Measurements from ENCODE around the gene MCCC2. TPM values are rescaled to one million over a fixed set of nuclear protein-coding genes. Genes with fewer than 3 reads are reported as not detected.

The MCCC2 gene
- total and polyA plus RNA-seq, 2 of the 8 experiments (the other 6 are each of a cell fraction or from before 2014, with no cell fraction given): 71.7 to 86.6 TPM

DNA sequence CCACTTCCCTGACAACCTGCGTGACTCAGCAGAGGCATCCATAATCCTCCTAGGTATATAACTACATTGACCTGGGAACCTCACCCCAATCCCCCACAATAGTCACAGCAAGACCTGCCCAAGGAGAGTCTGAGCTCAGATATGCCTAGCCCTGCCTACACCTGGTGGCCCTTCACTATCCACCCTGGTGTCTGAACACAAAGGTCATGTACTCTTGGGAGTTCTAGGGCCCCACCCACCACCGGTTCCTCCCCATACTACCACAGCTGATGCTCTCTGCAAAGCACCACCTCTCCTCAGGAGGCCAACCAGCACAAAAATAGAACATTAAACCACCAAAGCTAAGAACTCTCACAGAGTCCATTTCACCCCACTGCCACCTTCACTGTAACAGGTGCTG lies 97.2 kb downstream of the MCCC2 start (continued):
- TF ChIP-seq SP1 (IDR thresholded peaks at IDR 0.05; ENCODE audit: low read depth, low read length): no peak

Measured in H1 (cell line).